NOMO-1 treated with DMSO at 0.1 percent for 48 hours (cell line): ENCODE results near the gene BCDIN3D.
A peak's percentile ranks its signal among the peaks of the same experiment; 100 is the strongest.
"Not testable (repeated sequence)": the region's sequence is repeated elsewhere in the genome, so short reads cannot be mapped to it uniquely, and the experiment has no call there.

Experiments used
- DNase-seq: peaks from one replicate; lab custom pipeline; 2025; ENCODE audit not compliant: unreplicated experiment; lab: John Stamatoyannopoulos, UW

BCDIN3D gene, protein sequence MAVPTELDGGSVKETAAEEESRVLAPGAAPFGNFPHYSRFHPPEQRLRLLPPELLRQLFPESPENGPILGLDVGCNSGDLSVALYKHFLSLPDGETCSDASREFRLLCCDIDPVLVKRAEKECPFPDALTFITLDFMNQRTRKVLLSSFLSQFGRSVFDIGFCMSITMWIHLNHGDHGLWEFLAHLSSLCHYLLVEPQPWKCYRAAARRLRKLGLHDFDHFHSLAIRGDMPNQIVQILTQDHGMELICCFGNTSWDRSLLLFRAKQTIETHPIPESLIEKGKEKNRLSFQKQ

DNA sequence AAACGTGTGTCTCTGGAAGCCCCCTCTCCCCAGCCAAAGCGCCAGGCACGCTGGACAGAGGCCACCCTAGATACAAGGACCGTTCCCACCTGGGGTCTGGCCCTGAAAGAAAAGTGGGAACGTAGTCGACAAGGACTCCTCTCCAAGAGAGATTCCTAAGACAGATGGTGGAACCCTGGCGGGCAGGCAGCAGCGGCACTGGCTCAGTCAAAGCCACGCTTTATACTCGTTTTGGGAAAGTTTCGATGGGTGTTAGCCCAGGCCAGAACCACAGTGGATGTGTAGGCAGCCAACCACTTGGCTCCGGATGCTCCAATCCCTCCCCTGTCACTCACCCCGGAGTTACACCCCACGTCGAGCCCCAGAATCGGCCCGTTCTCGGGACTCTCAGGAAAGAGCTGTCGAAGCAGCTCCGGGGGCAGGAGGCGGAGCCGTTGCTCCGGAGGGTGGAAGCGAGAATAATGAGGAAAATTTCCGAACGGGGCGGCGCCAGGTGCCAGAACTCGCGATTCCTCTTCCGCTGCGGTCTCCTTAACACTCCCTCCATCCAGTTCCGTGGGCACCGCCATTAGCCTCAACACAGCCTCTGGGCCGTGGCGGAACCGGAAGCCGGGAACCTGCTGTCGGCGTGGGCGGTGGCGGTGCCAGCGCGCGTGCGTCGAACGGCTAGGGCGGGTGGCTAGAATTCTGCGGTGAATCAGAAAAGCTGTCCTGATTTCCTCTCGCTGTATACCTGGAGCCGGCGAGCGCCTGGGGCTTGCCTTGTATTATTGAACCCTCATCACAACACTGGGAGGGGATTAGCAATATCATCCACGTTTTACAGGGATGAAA is at the start of gene BCDIN3D:
BCDIN3D (minus strand) TSS at position 588 of the 834 bp plus-strand sequence; CDS start at position 569, 19 bp downstream.
- peak; percentile 89 for DNase-seq

DNA sequence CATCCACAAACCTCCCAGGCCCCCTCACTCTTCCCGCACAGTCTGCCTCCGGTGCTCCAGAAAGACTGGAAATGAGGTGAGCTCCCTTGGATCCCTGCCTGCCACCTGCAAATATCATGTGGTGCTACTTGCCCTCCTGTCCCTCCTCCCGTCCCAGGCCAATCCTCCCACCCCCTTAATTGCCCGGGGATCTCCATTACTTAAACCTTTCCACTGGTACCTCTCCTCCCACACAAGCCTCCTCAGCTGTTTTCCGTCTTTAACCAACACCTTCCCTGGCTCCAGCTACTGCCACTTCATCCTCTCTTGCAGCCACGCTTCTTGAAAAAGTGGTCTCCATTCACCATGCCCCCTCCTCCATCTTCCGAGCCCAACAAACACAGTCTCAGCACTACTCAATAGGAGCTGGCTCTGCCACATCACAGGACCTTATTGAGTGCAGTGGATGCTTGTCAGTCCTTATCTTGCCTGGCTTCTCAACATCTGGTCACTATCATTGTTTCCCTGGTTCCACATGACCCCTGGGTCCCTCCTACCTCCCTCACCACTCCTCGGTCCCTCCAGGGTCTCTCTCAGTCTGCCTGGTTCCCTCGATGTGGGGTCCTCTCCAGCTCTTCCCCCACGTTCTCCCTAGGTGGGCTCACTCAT is 49.3 kb upstream of the BCDIN3D start:
- DNase-seq: no peak

DNA sequence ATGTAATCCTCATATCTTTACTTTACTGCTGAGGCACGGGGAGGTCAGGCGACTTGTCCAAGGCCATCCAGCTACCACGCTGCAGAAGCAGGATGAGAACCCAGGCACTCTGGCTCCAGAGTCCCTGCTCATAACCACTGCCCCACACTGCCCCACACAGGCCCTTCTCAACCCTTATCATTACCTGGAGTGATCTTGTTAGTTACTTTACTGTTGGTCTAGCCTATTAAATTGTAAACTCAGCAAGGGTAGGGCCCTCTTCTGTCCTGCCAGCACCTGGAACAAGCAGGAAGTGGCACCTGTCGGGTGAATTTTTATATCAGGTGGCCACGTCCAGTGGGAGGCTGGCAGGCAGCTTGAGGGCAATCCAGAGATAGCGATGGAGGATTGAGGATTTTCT is 48.6 kb upstream of the BCDIN3D start:
- DNase-seq: no peak

DNA sequence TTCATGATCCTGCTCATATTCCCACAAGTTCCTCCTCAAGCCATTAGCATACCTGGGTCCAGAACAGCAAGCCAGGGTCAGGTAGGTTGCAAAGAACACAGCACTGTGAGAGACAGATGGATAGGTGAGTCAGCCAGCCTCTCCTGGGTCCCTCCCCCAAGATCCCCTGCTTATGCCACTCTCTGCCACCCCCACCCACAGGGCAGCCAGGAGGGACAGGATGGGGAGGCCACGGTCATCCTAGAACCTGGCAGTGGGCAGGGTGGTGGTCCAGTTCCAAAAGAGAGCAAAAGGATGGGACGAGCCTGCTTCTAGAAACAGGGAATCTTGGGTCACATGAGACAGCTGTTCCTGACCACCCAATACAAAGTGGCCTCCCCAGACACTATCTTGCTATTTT is 48.1 kb upstream of the BCDIN3D start:
- no peak for DNase-seq

DNA sequence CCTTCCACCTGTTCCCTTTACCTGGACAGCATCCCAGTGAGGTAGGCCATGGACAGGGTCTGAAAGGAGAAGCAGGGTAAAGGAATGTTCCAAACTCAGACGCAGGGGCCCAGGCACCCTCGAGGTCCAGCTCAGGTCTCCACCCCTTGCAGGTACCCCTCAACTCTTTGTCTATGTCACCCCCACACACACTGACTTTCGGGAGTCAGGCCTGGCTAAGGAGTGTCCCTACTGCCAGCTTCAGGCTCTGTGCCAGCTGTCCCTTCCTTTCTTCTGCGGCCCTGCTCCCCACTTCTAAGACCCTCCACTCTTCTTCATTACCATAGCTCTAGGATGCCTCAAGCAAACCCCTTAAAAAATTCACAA is 47.2 kb upstream of the BCDIN3D start:
- no peak for DNase-seq

DNA sequence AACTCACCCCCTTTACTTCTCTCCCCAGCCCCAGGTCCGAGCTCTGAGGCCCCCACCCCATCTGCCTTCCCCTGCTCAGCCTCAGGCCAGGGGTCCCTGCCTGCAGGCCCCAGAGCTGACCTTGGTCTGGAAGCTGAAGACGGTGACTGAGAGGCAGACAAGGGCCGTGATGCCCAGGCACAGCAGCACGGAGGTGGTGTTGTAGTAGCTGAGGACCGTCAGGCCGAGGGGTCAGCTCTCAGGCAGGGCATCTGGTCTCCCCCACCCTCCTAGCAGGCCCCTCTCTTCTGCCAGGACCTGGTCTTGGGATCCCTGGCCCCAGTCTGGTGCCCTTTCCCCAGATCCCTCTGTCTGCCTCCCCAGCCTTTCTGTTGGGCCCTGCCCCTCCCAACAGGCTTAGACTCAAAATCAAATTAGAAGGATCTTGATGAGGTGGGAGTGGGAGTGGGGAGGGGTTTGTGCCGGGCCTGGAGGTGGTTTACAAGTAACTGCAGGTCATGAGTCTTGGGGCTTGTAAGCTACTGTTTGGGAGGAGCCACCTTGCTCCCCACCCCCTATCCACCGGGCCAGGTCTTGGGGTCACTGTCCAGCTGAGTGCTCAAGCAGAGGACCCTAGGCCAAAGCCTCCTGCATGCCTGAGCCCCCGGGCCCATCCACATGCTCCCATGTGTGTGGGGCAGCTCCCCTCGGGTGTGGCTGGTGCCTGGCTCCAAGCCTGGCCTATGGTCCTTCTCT is 46.6 kb upstream of the BCDIN3D start:
- no peak for DNase-seq

DNA sequence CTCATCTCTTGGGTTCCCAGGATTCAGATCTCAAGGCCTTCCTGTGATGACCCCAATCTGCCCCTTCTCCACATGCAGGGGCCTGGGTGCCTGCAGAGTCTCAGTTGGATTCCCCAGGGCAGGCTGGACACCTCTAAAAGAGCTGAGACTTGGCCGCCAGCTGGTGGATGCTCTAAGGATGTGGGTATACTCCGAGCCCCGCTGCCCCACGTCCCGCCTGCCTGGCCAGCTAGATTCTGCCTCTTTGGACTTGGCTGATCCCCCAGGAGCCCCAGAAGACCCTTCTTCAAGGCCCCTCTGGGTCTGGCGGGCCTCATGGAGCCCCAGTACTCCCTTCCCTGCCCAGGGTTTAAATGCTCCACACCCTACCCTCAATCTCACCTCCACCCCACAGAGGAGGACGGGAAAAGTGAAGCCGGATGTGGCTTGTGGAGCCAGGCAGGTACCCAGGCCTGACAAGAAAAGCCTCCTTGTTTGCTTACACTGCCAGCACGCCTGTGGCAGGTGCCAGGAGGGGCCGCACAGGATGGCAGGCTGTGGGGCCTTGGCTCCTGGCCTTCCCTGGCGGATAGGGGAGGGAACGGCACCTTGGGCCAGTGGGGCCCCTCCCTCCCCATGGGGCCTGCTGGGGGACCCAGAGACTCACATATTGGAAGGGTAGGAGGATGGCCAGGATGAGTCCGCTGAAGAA is 45.7 kb upstream of the BCDIN3D start:
- no peak for DNase-seq

DNA sequence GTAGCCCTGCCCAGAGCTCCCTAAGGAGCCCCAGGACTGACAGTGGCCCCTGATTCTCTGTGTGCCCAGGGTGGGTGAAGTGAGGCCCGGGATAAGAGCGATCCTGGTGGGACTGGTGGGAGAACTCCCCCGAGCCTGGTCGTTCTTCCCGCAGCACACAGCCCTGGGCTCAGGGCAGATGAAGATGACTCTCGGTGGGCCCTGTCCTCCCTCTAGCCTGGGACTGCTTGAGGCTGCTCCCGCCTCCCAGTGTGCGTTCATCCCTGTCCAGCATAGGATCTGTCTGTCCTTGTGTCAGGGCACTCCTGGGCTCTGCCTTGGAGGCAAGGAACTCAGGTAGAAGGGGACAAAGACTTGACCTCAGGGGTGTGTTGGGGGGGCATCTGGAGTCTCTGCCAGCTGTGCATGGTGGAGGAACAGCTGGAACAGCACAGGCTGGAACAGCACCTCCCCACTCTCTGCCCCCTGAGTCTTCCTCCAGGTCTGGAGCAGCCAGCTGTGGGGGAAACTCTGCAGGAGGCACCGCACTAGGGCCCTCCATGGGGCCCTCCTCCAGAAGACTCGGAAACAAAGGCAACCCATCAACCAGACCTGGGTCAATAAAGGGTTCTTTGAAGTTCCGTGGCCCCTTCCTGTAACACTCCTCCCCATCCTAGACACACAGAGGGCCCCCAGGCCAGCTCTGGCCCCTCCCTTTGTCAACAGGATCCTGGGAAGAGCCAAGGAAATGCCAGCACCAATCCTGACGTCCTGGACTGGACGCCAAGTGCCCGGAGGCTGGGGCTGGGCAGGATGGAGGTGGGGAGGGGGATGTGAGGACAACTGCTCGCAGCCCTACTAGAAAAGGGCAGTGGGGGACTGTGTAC is 44.9 kb upstream of the BCDIN3D start:
- DNase-seq: no peak

DNA sequence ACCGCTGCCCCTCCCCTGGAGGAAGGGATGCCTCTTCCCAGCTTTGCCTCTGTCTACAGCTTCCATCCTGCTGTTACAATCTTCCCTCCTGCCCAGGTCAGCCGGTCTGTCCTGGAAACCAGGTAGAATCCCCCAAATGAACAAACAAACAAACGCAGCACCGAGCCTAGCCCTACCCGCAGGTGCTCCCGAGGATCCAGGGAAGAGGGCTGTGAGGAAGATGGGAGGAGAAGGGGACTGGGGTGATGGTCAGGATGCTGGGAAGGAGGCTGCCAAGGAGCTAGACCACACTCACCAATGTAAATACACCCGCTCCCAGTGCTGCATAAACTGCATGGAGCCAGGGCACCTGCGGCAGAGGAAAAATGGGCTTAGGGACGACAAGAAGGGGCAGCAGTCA is 44.2 kb upstream of the BCDIN3D start:
- DNase-seq: no peak

DNA sequence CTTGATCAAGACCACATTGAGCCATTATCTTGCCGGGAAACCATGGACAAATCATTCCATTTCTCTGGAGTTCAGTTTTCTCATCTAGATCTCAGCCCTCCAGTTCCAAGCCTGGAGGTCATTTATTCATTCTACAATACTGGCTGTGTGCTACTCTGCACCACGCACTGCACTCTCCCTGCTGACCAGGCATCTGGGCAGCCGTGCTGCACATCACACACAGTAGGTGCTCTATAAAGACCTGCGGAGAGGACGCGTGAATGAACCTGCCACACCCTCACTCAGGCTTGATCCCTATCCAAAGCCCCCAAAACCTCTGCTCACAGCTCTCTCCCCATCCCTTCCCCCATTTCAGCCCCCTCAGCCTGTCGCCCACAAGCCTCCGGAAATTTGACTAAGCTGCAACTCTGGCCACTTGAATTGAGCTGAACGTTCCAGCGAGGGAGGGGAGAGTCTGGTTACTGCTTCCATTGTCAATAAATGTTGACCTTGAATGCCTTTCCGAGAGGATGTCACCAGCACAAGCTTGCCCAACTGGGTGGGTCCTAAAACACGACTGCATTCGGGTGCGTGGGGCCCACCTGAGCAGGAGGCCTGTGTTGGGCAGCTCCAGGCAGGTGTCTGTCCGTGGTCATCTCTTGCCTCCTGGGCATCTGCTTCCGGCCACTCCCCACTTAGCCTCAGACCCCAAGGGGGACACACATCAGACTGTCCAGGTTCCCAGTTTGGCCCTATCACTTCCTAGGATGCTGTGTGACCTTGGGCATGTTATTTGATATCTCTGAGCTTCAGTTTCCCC is 43.0 kb upstream of the BCDIN3D start:
- DNase-seq: no peak

DNA sequence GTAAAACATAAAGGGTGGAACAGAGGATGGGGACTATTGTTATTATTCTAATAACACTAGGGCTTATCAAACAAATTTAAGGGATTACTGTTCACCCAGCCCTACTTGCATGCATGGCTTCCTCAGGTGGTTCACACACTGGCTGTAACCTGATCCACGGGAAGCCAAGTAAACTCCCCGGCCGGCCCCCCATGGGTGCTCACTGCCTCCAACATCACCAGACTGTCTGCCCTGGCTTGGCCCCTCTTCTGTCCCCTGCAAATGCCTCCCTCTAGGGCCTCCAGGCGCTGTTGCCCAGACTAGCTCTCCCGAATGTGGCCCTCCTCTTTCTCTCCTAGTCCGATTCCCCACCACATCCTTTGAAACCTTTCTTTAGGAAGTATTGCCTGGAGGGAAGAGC is 42.2 kb upstream of the BCDIN3D start:
- DNase-seq: no peak

DNA sequence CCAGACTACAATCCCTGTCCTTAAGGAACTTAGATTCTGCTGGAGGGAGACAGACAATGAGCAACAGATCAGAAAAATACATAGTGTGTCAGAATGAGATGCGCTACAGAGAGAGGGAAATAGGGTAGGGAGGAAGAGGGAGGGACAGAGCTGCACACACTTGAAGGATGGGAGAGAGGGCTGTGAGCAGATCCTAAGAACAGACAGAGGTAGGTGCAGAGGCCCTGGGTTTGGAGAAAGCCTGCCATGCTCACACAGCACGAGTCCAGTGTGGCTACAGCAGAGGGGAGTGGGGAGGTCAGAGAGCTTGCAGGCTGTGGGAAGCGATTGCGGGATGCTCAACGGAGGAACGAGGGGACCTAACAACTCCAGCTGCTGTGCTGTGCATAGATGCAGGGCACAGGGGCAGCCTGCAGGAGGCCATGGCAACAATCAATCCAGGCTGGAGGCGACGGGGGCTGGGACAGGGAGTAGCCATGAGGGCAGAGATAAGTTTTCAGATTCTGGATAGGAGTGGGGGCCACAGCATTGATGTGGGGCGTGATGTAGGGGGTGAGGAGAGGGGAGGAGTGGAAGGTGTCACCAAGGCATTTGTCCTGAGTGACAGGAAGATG is 40.1 kb upstream of the BCDIN3D start:
- DNase-seq: no peak

DNA sequence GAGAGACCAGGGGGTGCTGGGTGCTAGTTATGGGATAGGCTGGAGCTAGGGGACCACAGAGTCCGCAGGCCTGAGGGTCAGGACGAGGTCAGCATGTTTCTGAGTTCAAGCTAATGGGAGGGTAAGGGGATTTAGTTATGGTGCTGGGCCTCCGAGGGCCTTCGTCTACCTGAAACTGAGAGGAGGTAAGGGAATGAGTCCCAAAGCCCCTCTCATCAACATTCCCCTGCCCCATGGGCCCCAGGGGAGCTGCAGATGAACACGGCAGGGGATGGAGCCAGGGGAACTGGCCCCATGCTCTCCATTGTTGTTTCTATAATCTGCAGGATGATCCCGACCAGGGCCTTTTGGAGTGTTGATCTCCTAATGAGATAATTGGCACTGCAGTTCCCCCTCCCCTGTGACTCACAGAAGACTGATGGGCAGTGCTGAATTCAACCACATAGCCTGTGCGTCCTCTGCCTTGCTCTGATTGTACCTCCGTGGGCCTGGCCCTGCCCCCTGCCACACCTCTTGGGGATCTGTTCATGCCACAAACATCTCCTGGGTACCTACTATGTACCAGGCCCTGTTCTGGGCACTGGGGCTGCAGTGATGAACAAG is 39.4 kb upstream of the BCDIN3D start:
- no peak for DNase-seq

DNA sequence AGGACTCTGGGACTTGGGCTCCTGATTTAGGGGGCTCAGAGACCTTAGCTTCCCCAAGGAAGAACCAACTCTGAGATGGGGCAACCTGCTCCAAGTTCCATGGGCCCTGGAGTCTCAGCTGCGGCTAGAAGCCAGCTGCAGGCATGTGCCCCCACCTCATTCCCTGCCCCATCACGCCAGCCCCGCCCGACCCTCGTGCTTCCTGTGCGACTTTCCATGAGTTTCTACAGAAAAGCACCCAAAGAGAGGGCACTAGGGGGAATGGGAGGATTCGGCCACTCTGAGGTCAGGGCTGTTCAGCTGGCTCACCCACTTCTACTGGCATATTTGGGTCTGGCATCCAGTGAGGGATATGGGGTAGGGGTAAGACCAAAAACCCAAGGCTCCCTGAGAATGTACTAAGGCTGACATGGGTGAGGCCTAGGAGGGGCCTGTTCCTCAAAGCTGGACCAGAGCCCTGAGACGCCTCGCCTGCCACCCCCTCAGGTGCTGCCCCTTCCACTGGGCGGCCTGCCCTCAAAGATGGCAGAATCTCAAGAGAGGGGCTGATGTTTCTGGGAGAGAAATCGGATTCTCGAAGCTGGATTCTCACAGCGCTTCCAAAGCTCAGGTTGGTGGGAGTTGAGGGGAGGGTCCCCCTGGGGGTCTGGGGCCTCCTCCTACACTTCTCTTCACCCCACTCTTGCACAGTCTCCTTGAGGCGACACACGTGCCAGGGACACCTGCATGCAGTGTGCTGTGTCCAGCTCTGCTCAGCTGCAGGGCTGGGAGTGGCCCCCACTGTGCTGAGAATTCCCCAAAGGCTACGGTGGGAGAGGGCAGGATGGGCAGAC is 38.7 kb upstream of the BCDIN3D start:
- no peak for DNase-seq

DNA sequence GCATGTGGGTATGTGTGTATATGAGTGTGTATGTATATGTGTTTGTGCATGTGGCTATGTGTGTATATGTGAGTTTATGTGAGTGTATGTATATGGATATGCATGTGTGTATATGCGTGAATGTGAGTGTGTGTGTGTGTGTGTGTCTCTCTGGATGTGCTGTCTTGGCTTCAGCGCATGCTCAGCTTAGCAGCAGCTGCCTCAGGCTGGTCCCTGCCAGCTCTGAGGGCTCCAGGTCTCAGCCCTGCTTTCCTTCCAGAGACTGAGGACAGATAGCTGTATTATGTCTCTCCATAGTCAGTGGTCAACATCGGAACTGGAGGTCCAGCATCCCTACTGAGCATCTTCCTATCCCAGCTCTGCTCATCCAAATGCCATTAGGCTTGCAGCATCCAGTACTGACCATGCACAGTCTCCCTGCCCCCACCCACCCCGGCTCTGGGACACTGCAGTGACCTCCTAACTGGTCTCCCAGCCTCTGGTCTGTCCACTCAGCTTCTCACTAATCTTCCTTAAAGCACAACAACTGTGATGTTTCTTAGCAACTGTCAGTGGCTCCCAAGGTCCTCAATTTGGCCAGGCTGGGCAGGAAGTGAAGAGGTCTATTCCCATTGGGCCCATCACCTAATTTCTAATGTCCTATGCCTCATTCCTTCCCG is 38.0 kb upstream of the BCDIN3D start:
- DNase-seq: no peak

DNA sequence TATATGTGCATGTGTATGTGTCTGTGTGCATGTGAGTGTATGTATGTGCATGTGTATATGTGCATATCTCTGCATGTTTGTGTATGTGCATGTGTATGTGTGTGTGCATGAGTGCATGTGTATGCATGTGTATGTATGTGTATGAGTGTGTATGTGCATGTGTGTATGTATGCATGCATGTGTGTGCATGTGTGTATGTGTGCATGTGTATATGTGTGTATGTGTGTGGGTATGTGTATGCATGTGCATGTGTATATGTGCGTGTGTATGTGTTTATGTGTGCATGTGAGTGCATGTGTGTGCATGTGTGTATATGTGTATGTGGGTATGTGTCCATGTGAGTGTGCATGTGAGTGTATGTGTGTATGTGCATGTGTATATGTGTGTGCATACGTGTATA is 36.2 kb upstream of the BCDIN3D start:
- DNase-seq: not testable (repeated sequence)

DNA sequence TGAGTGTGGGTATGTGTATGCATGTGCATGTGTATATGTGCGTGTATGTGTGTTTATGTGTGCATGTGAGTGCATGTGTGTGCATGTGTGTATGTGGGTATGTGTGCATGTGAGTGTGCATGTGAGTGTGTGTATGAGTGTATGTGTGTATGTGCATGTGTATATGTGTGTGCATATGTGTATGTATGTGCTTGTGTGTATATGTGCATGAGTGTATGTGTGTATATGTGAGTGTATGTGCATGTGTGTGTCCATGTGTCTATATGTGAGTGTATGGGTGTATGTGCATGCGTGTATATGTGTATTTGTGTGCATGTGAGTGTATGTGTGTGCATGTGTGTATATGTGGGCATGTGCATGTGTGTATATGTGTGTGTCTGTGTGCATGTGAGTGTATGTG is 35.1 kb upstream of the BCDIN3D start:
- no peak for DNase-seq
